ENCODE data around the gene MTREX. TPM values are rescaled to one million over a fixed set of nuclear protein-coding genes. Genes with fewer than 3 reads are reported as not detected.

MTREX gene
- total RNA-seq, 1 donor from 2014 or later = 45.3 TPM

DNA sequence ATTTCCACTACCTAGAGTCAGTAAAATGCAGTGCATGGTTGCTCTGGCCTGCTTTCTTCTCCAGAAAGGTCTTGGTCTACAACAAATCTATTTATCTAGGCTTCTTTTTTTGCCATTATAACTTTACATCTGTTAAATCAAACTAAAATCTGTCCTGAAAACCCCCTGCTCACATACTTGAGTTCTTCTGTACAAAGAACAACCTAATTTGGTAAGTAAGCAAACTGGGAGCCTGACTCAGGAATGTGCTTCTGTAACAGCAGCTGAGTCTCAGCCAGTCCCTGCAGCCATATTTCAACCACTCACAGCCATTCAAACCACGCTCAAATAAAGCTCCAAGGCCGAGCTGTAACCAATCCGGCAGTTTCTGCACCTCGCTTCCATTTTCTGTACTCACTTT, 131.2 kb downstream of the MTREX start:
- H3K27ac Mint-ChIP-seq (ENCODE audit: unreplicated experiment) = peak overlapping the region; percentile 89
- peak overlapping the region; percentile 50 for H3K4me3 Mint-ChIP-seq (ENCODE audit: unreplicated experiment)

DNA sequence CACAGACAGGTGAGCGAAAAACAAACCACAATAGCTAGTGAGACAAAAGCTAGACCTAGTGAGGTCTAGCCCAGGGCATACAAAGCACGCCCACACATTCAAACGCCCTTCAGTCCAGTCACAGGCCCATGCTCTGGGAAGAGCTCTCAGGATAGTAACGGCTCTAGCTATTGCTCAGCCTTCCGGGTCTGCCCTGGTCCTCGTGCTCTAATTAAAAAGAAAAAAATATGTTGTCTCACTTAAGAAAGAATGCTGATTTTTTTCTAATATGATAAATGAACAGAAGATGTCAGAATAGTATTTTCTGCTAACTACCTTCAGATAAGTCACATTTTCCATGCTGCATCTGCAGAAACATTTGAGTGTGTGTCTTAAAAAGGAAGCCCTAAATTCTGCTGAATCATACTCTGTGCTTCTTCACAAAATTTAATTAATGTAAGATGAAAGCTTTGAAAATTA, 132.4 kb downstream of the MTREX start:
- peaks cover 3% of the 10 kb centered on the region for H3K9me3 Mint-ChIP-seq (ENCODE audit: low read depth)
- H3K4me3 Mint-ChIP-seq (ENCODE audit: unreplicated experiment) = no peak overlapping the region
- H3K27ac Mint-ChIP-seq (ENCODE audit: unreplicated experiment) = peak overlapping the region; percentile 89
- H3K27me3 Mint-ChIP-seq (ENCODE audit: low read depth) = no peaks in the 10 kb centered on the region
- TF ChIP-seq CTCF (IDR thresholded peaks at IDR 0.05) = no peak
- H3K4me1 Mint-ChIP-seq (ENCODE audit: low read depth) = peaks cover 58% of the 10 kb centered on the region
- peaks cover 12% of the 10 kb centered on the region for H3K36me3 Mint-ChIP-seq (ENCODE audit: low read depth)
- no peak for DNase-seq (ENCODE audit: low spot score)

More for the DNA sequence above, 131.2 kb downstream of the MTREX start:
- no peaks in the 10 kb centered on the region for H3K27me3 Mint-ChIP-seq (ENCODE audit: low read depth)
- H3K4me1 Mint-ChIP-seq (ENCODE audit: low read depth) = peaks cover 62% of the 10 kb centered on the region
- no peak for TF ChIP-seq CTCF (IDR thresholded peaks at IDR 0.05)
- no peak for DNase-seq (ENCODE audit: low spot score)
- H3K36me3 Mint-ChIP-seq (ENCODE audit: low read depth) = peaks cover 12% of the 10 kb centered on the region
- H3K9me3 Mint-ChIP-seq (ENCODE audit: low read depth) = peaks cover 5% of the 10 kb centered on the region

GRCh38 chr5:55441107-55441771, 133.4 kb downstream of the MTREX start:
- H3K9me3 Mint-ChIP-seq (ENCODE audit: low read depth) = peaks cover 2% of the 10 kb centered on the region
- H3K36me3 Mint-ChIP-seq (ENCODE audit: low read depth) = peaks cover 11% of the 10 kb centered on the region
- no peak overlapping the region for H3K4me3 Mint-ChIP-seq (ENCODE audit: unreplicated experiment)
- H3K27me3 Mint-ChIP-seq (ENCODE audit: low read depth) = no peaks in the 10 kb centered on the region
- TF ChIP-seq CTCF (IDR thresholded peaks at IDR 0.05) = no peak
- H3K4me1 Mint-ChIP-seq (ENCODE audit: low read depth) = peaks cover 60% of the 10 kb centered on the region
- no peak overlapping the region for H3K27ac Mint-ChIP-seq (ENCODE audit: unreplicated experiment)
- no peak for DNase-seq (ENCODE audit: low spot score)

GRCh38 chr5:55441954-55442353, 134.2 kb downstream of the MTREX start:
- Mint-ChIP-seq H3K4me1 (ENCODE audit: low read depth) (peaks cover 61% of the 10 kb centered on the region), H3K4me3 (ENCODE audit: unreplicated experiment) (no peak overlapping the region), H3K36me3 (ENCODE audit: low read depth) (peaks cover 9% of the 10 kb centered on the region), H3K9me3 (ENCODE audit: low read depth) (no peaks in the 10 kb centered on the region), H3K27me3 (ENCODE audit: low read depth) (no peaks in the 10 kb centered on the region), H3K27ac (ENCODE audit: unreplicated experiment) (no peak overlapping the region)
- no peak for DNase-seq (ENCODE audit: low spot score)
- no peak for TF ChIP-seq CTCF (IDR thresholded peaks at IDR 0.05)

GRCh38 chr5:55445791-55446190, 138.0 kb downstream of the MTREX start:
- H3K4me1 Mint-ChIP-seq (ENCODE audit: low read depth) = peaks cover 58% of the 10 kb centered on the region
- DNase-seq (ENCODE audit: low spot score) = no peak
- H3K27me3 Mint-ChIP-seq (ENCODE audit: low read depth) = no peaks in the 10 kb centered on the region
- H3K27ac Mint-ChIP-seq (ENCODE audit: unreplicated experiment) = no peak overlapping the region
- H3K36me3 Mint-ChIP-seq (ENCODE audit: low read depth) = peaks cover 5% of the 10 kb centered on the region
- no peaks in the 10 kb centered on the region for H3K9me3 Mint-ChIP-seq (ENCODE audit: low read depth)
- TF ChIP-seq CTCF (IDR thresholded peaks at IDR 0.05) = no peak
- H3K4me3 Mint-ChIP-seq (ENCODE audit: unreplicated experiment) = no peak overlapping the region

Measured in chondrocyte (in vitro differentiated cells).